GM18951 (cell line): ENCODE measurements around the gene NTM.

Experiments
- POLR2A ChIP-seq: IDR thresholded peaks from 4 replicates; pipeline ENCODE4 v1.6.1; 2011; ENCODE audit warnings: mild to moderate bottlenecking; ENCODE audit not compliant: insufficient read length, insufficient read depth; ENCODE audit errors: extremely low read depth
- in situ Hi-C: fragments of 300-500 bp; cut with MboI; formaldehyde crosslinking; loops from one replicate; pipeline ENCODE4 v1.12.0; 2022; ENCODE audit warnings: low sequenced_read_pairs, mixed read lengths, inconsistent platforms; ENCODE audit not compliant: unreplicated experiment

Gene NTM

DNA sequence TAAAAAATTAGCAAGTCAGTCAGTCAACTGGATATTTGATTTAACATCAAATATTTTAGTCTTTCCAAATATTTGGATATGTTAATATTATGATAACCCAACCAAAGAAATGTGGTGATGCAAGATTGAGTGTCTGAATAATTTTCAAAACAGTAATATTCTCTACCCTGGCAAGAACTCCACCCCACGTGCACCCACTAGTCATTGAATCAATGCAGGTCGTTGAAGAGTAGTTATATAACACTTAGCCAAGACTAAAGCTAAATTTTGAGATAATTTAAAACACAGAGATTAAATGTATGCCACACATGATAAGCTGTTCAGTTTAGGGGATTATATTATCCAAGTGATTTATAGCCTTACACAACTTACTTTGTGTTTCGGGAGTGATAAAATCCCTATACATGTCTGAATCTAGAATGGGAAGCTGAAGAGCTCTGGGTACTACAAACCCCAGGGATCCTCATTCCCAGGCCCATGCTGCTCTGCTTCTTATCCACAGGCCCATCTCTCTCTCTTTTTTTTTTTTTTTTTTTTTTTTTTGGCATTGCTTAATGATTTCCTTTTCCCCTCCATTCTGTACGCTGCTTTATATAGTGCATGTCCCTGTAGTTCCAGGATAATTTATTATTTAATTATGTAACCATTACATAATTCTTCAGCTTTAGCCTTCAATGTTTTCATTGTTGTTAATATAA, 392.9 kb downstream of the NTM start:
- no peak for TF ChIP-seq POLR2A
- in situ Hi-C loops = no loop called here

DNA sequence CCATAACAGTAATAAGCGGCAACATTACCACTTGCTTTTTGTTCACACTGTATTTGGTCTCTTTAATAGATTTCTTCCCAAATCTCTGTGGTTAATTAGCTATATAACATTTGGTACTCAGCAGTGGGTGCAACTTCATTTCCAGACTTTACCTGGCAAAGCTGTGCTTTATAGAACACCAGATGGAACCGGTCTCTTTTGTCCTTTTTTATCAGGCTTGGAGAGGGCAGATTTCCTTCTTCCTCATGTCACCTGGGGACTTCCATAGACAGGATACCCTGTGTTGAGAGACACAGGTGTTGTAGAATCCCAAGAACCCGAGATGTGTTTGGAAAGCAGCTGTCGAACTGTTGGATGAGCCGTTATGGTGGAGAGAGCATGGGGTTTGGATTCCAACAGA, 393.7 kb downstream of the NTM start:
- in situ Hi-C loops = no loop called here
- TF ChIP-seq POLR2A = no peak

DNA sequence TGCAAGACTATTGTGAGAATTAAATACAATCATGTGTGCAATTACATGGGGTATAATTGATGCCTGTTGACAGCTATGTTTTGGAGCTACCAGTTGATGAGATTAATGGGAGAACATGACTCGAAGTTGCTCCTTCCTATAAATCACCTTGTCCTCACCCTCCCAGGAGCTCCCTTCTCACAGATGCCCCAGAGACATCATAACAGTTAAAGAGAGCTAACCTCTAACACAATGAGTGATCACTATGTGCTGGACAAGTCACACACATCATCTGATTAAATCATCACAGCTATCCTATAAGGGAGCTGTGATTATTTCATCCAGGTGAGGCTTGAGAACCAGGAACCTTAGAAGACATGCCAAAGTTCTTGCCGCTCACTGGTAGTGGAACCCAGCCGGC, 394.2 kb downstream of the NTM start:
- in situ Hi-C loops = no loop called here
- no peak for TF ChIP-seq POLR2A

DNA sequence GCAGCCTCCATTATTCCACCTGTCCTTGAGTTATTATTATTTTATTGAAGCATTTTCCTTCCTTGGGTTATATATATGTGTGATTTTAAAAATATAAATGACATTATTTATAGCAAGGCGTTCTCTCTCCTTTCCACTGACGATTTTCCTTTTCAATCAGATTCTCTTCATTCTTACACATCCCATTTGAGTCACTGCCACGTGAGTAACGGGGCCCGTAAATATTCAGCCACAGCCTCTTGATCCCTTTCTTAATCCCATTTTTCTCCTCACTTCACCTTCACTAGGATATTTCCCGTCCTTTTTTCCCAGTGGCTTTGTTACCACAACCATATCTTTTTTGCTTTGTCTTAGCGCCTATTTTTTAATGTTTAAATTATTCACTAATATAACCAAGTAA, 396.2 kb downstream of the NTM start:
- TF ChIP-seq POLR2A = no peak

DNA sequence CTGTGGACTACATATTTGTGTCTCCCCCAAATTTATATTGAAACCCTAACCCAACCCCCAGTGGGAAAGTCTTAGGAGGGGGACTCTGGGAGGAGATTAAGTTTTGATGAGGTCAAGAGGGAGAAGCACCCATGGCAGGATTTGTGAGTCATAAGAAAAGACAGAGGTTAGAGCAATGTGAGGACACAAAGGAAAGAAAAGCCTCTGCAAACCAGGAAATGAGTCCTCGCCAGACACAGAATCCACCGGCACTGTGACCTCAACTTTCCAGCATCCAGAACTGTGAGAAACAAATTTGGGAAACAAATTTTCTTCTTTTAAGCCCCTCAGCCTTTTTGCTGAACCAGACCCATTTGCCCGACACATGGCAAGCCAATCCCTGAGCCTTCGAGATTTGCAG, 397.0 kb downstream of the NTM start:
- in situ Hi-C loops = no loop called here
- TF ChIP-seq POLR2A = no peak

More for the DNA sequence above, 396.2 kb downstream of the NTM start:
- in situ Hi-C loops = no loop called here

DNA sequence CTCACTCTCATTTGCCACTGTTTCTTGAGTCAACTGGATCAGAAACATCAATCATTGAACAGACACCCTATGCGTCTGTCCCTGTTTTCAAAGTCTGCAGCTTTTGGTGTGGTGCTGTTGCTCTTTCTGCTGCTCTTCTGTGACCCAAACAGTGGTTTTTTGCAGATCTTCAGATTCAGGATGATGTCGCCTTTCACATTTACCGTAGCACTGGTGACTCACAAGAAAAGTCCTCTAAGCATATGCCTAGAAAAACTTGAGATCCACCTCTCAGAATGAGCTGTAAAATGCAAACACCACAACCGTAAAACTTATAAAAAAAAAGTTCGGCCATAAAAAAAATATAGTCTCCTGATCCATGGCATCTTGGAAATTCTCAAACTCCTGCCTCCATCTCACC, 400.4 kb downstream of the NTM start:
- in situ Hi-C loops = no loop called here
- no peak for TF ChIP-seq POLR2A

DNA sequence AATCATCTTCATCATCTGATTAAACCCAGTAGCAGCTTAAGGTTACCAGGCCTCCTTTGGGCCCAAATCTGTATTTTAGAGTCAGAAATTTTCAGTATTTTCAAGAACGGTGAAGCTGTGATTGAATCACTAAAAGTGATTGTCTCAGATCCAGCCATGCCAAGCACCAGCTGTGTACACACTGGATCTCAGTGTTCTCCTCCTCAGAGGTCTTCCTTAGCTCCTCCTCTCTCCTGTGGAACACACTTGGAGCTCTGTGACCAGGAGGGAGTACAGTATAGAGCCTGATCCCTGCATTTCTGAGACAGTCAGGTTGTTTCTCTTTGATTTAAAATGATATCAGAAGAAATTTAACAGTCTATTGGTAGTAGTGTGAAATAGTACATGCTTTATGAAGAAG, 401.1 kb downstream of the NTM start:
- in situ Hi-C loops = no loop called here
- TF ChIP-seq POLR2A = no peak

DNA sequence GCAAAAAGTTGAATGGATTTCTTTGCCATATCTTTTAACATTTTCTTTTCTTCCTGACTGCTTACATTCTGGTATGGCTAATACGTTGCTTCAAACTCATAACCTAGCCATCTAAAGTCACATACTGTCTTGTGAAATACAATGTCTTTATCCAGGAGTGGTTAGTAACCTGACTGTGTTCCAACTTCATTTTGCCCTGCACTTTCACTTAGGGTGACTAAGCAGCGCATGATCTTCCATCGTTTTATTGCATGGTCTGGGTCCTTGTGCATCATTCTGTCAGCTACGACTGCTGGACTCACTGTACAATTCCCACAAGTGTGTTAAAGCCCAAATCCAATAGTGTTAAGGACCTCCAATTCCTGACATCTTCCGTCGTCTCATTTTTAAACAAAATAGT, 403.2 kb downstream of the NTM start:
- TF ChIP-seq POLR2A = no peak
- in situ Hi-C loops = no loop called here

DNA sequence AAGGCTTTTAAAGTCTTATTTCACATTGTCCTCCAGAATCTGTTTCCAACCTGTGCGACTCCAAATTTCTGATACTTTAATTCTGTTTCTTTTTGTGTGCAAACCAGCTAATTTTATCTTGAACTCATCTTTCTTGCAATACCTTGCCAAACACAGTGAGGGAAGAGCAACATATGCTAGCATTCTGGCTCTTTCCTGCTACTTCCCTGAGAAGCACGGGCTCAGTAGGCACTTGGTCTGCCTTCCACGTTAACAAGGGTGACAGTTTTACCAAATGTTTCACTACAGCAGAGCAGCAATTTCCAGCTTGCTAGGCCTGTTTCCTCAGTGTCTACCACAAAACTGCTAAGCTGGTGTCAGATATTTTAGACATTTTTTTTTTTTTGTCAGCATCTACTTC, 405.8 kb downstream of the NTM start:
- TF ChIP-seq POLR2A = no peak
- in situ Hi-C loops = no loop called here

DNA sequence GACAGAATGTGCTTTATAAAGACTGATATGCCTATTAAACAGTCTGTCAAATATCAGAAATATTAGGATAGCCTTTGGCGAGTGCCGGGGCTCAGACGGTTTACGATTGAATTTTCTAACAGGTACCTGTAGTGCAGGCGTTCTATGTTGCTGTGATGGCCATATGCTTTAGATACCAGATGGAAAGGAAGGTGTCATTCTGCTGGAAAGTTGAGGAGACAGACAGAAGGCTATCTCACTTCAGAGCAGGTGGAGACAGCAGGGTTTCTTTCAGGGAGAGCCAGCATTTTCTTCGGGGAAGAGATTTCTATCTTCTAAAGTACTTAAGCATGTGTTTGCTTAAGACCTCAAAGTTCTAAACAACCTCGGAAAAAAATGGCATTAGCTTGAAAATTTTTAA, 415.4 kb downstream of the NTM start:
- in situ Hi-C loops = no loop called here

DNA sequence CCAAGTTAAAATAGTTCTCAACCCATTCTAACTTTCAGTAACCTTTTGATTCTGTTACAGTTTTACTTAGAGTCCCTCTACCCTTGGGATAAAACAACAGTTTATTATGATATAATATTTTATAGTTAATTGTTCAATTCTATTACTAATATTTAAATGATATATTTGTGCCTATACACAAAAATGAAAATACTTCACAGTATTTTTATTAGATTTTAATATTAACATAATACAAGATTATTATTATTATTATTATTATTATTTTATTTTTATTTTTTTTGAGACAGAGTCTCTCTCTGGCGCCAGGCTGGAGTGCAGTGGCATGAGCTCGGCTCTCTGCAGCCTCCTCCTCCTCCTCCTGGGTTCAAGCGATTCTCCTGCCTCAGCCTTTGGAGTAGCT, 416.7 kb downstream of the NTM start:
- no peak for TF ChIP-seq POLR2A
- in situ Hi-C loops = no loop called here

More for the DNA sequence above, 415.4 kb downstream of the NTM start:
- no peak for TF ChIP-seq POLR2A

DNA sequence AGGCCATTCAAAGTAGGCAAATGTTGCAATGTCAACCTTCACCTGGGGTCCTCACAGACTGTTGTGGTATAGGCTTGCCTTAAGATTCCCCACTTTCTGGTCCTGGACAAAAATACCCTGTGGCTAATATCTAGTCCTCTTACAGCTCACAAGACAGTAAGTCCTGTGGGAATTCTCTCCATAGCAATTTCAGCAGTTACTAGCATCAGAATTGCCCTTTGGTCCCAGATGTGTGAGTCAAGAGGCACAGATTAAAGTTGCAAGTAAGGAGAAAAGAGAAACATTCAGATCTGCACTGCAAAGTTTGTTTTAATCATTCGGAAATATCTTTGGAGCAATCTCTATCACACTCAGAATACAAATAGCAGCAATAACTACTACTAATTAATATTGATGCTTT, 420.2 kb downstream of the NTM start:
- TF ChIP-seq POLR2A = no peak

DNA sequence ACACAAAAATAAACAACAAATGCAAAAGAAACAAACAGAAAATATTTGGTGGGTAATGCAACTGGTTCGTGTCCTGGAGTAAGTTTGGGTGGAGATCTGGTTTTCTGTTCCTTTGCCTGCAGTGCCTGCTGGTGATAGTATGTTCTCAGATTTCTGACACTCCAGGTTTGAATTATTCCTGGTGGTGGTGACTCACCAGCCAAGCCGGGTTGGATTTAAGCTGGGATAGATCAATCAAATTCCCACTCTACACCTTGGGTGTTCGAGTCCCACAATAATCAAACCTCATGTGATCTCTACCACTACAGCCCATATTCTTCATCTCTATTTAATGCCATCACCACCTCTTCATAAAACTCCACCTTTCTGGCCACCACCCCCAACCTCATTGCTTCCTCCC, 421.8 kb downstream of the NTM start:
- in situ Hi-C loops = no loop called here
- TF ChIP-seq POLR2A = no peak

More for the DNA sequence above, 420.2 kb downstream of the NTM start:
- in situ Hi-C loops = no loop called here

DNA sequence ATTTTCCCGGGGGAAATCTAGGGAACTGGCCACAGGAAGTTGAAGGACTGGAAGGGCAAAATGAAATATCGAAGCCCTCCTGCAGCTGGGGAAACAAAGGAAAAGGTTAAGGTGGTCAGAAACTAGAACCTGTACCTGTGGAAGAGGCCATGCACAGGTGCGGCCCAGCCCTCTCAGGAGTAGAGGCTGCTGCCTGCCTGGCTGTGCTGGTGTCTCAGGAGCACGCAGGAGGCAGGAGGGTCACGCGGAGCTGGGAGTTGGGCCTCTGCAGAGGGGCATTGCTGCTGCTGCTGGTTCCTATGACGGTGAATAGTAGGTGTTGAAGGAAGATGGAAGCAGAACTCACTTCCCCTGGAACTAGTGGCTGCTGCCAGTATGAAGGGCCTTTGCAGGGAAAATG, 425.7 kb downstream of the NTM start:
- in situ Hi-C loops = no loop called here
- no peak for TF ChIP-seq POLR2A

DNA sequence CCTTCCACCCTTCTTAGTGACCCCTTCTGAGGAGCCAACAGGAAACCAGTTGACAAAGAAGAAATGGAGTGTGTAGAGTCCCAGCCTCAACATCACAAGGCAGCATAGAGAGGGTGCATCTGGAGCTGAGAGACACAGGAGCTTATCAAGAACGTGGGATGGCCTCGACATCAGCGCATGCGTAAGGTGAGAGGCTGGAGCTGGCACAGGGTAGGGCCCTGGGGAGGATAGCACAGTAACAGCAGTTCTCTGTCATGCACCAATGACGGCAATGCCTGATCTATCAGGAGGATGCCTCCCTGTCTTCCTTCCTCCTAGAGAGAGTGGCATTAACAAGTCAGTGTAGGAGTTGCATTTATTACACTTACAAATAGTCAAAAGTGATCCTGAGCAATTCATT, 426.1 kb downstream of the NTM start:
- in situ Hi-C loops = no loop called here
- no peak for TF ChIP-seq POLR2A
